NCI-H1092 (cell line): ENCODE measurements around the gene GRIK2.
"Not testable (repeated sequence)": the region's sequence is repeated elsewhere in the genome, so short reads cannot be mapped to it uniquely, and the experiment has no call there.

Experiments
- DNase-seq: peaks from one replicate; lab custom pipeline; 2025; lab: John Stamatoyannopoulos, UW

GRIK2 gene

GRCh38 chr6:101633081-101633480 is 239.6 kb downstream of the GRIK2 start:
- DNase-seq, result no peak

- not testable (repeated sequence) for DNase-seq
These were observed 245.4 kb downstream of the GRIK2 start for GRCh38 chr6:101638865-101639264.

DNA sequence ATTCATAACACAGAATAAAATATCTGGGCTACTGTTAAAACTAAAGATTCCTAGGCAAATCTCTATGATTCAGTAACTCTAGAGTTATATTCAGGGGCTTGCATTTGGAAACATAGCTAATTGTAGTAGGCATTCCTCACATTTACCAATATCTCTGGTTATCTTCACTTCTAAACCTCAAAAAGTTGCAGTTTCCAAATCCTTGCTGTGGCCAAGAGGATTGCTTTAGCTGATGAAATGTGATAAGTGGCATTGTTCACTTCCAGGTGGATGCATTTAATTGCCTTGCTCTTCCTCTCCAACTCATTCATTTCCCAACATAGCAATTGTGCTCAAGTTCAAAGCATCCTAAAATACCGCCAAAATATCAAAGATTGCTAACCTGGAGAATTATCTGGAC is 246.6 kb downstream of the GRIK2 start:
- no peak for DNase-seq

DNA sequence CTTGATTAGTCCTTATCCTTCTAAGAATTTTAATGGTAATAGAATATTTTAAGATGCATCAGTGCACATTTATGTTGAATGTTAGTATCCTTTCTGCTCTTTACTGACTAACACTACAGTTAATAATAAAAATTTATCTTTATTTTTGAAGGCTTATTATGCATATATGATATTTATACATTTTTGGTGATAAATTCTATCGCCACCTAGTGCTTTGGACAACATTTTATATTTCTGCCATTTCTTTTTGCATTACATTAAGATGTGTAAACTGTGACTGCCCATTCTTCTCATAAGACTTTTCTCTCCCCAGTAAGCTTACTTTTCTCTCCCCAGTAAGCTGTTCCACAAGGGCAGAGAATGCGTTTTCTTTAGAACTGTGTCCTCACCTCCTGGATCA is 252.3 kb downstream of the GRIK2 start:
- no peak for DNase-seq

DNA sequence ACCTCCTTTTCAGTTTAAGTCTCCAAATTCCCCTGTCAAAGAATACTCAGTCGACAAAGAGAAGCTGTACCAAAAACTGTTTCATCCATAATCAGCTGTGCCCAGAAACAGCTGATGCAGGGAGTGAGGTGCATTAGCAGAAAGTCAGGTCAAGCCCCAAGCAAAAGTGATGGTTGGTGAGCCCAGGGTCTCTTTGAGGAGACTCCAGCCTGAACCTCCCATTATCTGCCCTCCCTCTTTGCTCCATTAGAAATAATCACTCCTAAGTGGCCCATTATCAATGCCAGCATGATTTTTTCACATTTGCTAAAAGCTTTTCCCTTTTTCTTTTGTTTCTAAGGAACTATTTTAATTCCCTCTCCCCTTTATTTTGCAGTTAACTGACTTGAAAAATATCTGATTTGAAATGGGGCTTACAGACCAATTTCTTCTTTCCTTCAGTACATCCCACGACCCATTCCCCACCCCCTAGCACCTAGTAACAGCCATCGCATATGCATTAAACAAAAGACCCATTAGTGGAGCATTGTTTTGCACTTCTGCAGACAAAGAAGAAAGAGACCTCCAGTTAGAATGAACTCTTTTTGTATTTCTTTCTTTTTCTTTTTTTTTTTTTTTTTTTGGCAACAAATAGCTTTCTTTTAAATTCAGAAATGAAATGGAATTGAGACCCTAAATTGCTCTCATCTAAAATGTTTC is 257.0 kb downstream of the GRIK2 start:
- DNase-seq, result no peak

GRCh38 chr6:101652079-101652478 is 258.6 kb downstream of the GRIK2 start:
- DNase-seq, result no peak

DNA sequence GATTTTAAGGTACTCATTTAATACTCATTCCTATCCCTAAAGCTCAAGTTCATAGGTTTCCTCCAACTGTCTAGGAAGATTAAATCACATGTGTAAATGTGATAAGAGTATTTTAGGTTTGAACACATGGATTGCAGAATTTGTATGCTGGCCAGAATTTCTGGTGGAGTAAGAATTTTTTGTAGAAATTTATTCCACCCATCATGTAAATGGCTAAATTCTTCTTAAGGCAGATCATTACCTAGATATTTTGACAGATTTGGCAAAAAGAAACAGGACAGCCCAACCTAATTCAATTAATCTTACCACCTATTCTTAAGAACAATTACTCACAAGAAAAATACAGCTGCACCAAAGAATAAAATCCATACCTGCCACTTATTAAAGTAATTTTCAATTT is 261.6 kb downstream of the GRIK2 start:
- no peak for DNase-seq

- no peak for DNase-seq
These were observed 268.8 kb downstream of the GRIK2 start for GRCh38 chr6:101662111-101662897.

GRCh38 chr6:101663100-101663499 is 269.6 kb downstream of the GRIK2 start:
- peak; percentile 42 for DNase-seq

DNA sequence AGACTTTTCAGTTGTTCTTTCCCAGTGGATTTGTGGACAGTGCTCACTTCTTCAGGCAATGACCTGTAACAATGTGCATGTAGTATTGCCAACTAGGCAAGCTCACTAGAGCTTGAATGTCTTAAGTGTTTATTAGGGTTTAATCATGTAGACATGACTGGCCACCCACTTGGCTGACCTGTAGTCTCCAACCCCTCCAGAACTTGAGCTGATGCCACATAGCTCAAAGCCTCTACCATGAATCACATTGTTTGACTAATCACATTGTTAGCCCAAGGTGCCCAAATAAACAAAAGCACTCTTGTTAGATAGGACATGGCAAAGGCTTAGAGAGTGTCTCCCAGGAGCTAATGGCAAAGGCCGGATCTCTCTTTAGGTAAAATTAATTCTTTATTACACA is 272.7 kb downstream of the GRIK2 start:
- DNase-seq, result no peak

- DNase-seq, result peak; percentile 19
These were observed 275.1 kb downstream of the GRIK2 start for GRCh38 chr6:101668496-101669030.

- no peak for DNase-seq
These were observed 282.7 kb downstream of the GRIK2 start for GRCh38 chr6:101676187-101676586.

GRCh38 chr6:101682937-101683336 is 289.4 kb downstream of the GRIK2 start:
- DNase-seq, result no peak

DNA sequence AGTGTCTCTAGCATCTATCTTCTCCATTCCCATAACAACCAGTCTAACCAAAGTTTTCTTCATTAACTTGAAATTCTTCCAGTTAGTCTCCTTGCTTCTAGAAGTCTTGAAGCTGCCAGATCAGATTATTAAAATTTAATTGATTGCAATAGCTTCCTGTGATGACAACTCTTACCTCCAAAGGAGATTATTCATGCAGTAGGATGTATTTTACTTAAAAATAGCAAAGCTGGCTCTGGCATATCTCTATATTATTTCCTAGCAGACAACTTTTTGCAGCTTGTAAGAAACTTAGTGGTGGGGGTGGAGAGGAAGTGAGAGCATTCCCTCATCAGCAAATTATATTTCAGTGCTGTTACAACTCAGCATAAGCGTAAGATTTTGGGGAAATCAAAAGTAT is 290.4 kb downstream of the GRIK2 start:
- no peak for DNase-seq

DNA sequence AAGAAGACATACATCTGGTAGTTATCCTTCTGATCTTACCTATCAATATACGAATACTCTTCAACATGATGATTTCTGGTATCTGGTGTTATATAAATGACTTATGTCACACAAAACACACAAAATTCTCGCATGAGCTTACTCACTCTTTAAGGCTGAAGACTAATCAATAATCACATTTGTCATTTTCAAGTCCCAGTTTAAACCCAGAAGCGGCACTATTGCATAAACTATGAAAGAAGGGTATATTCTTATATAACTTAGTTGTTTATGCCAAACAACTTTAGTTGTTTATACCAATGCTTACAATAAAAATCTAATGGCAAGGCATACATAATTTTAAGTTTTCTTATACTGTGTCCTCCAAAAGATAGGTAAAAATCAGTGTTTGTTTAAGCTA is 293.1 kb downstream of the GRIK2 start:
- no peak for DNase-seq

DNA sequence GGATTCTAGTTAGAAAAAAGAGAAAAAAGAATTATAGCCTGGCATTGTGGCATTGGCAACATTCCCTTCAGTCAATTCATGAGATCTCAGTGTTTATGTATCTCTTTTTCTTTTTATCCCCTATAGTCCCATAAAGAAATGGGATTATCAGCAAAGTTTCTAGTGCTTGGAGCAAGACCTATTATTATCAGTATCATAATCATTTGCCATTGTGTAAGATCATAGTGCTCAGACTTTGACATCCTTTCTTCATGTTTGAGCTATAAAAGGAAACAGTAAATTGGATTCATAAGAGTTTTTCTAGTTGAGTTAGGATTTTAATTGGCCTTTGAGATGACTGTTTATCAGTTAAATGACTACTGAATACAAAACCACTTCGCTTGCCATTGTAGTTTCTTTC is 295.6 kb downstream of the GRIK2 start:
- no peak for DNase-seq

DNA sequence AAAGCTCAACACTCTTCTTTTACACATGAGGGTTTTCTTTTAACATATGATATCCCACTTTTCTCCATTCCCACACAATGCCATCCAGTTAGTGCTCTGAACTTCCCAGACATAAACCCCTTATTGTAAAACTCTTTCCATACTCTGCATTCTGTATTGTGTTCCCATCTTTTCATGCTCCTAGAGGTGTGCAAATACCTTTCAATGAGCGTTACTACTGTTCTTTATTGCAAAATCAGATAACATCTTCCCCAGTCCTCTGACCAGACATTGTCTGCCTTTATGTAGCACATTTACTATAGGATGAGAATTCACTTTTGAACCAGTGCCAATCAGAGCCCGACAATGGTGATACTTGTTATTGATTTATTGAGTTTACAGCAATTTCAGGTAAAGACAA is 296.2 kb downstream of the GRIK2 start:
- DNase-seq, result no peak

GRCh38 chr6:101700655-101701054 is 307.1 kb downstream of the GRIK2 start:
- no peak for DNase-seq

GRCh38 chr6:101703311-101703710 is 309.8 kb downstream of the GRIK2 start:
- no peak for DNase-seq

GRCh38 chr6:101705866-101706265 is 312.4 kb downstream of the GRIK2 start:
- no peak for DNase-seq

GRCh38 chr6:101706576-101706975 is 313.1 kb downstream of the GRIK2 start:
- DNase-seq, result no peak

DNA sequence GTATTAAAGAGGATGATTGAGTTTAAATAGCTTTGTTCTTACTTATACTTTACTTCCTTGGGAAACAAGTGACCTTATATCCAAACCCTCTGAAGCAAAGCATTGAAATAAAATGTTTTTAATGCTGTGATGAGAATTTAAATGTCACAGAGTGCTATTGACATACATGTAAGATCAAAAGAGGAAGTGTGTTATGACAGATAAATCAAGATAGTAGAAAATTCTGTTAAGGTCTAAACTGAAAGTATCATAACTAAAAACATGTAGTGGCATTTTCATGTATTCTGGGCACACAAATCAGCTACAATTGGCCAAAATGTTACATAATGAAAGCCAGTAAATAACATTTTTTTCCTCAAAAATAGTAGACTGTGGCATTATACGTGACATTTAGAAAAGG is 318.0 kb downstream of the GRIK2 start:
- DNase-seq, result no peak

DNA sequence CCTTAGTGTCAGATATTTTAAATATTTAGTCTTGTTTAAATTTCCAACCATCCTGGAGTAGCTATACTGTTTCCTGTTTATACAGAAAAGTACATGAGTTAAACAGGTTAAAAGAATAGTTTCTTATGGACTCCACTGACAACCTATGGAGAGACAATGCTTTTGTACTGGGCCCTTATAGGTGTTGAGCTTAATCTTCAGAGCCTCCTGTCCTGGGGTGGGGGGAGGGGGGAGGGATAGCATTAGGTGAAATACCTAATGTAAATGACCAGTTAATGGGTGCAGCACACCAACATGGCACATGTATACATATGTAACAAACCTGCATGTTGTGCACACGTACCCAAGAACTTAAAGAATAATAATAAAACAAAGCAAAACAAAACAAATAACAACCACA is 322.9 kb downstream of the GRIK2 start:
- DNase-seq, result no peak
